ENCODE data around the gene HNRNPA2B1.
"Not testable (repeated sequence)": the region's sequence is repeated elsewhere in the genome, so short reads cannot be mapped to it uniquely, and the experiment has no call there.

Gene HNRNPA2B1

GRCh38 chr7:26153241-26153822 lies 47.2 kb downstream of the HNRNPA2B1 start:
- Histone ChIP-seq H3K4me3 (ENCODE audit: low read depth, low read length) (peak overlapping the region; percentile 56), H3K27me3 (replicated peaks) (no peaks in the 10 kb centered on the region), H3K36me3 (replicated peaks) (no peaks in the 10 kb centered on the region), H3K27ac (peak overlapping the region; percentile 22)
- in situ Hi-C loops (cut with HindIII; ENCODE audit: low pct_ligation_motif_present, low sequenced_read_pairs) = no loop called here
- DNase-seq = no peak
- no peak for TF ChIP-seq CTCF (IDR thresholded peaks at IDR 0.05; ENCODE audit: low read depth, low read length, missing control alignments)

DNA sequence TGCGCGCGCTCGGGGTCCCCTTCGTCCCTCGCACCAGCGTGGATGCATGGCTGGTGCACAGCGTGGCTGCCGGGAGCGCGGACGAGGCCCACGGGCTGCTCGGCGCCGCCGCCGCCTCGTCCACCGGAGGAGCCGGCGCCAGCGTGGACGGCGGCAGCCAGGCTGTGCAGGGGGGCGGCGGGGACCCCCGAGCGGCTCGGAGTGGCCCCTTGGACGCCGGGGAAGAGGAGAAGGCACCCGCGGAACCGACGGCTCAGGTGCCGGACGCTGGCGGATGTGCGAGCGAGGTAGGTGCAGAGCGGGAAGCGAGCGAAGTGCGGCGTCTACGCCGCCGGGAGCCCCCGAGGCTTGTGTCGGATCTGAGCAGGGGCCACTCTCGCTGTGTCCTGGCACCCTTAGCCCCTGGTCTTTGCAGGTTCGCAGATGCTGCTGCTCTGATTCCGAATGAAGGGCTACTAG lies 47.7 kb downstream of the HNRNPA2B1 start:
- H3K27ac ChIP-seq; in situ Hi-C loops (cut with HindIII; ENCODE audit: low pct_ligation_motif_present, low sequenced_read_pairs); H3K27me3 ChIP-seq (replicated peaks); DNase-seq; H3K36me3 ChIP-seq (replicated peaks): not testable (repeated sequence)
- peak overlapping the region; percentile 56 for H3K4me3 ChIP-seq (ENCODE audit: low read depth, low read length)

GRCh38 chr7:26151953-26152781 lies 48.4 kb downstream of the HNRNPA2B1 start, which contains the start of gene NFE2L3:
TSS of gene NFE2L3 (plus strand) at chr7:26152198. CDS start at chr7:26152499, 301 bp downstream.
- in situ Hi-C loops (cut with HindIII; ENCODE audit: low pct_ligation_motif_present, low sequenced_read_pairs) = no loop called here

GRCh38 chr7:26151650-26151952 lies 48.9 kb downstream of the HNRNPA2B1 start:
- Histone ChIP-seq H3K36me3 (replicated peaks) (no peaks in the 10 kb centered on the region), H3K27ac (no peak overlapping the region), H3K4me3 (ENCODE audit: low read depth, low read length) (peak overlapping the region; percentile 48), H3K27me3 (replicated peaks) (no peaks in the 10 kb centered on the region)
- no peak for DNase-seq
- no peak for TF ChIP-seq CTCF (IDR thresholded peaks at IDR 0.05; ENCODE audit: low read depth, low read length, missing control alignments)
- in situ Hi-C loops (cut with HindIII; ENCODE audit: low pct_ligation_motif_present, low sequenced_read_pairs) = no loop called here

More at GRCh38 chr7:26151953-26152781, 48.4 kb downstream of the HNRNPA2B1 start, which contains the start of gene NFE2L3:
- Histone ChIP-seq H3K4me3 (ENCODE audit: low read depth, low read length) (peak within 1 kb of the TSS; percentile 56), H3K27me3 (replicated peaks) (no peaks in the 10 kb centered on the region), H3K27ac (no peak within 1 kb of the TSS), H3K36me3 (replicated peaks) (no peaks in the 10 kb centered on the region)
- no peak for TF ChIP-seq CTCF (IDR thresholded peaks at IDR 0.05; ENCODE audit: low read depth, low read length, missing control alignments)
- peak; percentile 38 for DNase-seq

DNA sequence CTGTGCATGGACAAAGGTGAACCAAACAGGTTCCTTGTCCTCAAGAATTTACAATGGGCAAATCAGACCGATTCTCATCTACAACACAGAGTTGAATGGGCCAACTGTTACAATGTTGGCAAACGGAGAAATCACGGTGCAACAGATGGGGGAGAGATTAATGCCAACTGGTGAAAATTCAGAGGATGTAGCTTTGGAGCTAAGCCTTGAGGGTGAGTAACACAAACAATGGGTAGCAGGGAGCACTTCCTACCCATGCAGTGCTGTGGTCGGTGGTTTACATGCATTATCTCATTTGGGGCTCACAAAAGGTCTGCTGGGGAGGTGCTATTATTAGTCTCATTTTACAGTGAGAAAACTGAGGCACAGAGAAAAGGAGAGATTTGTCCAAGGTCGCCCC lies 49.5 kb downstream of the HNRNPA2B1 start:
- Histone ChIP-seq H3K4me3 (ENCODE audit: low read depth, low read length) (no peak overlapping the region), H3K27ac (no peak overlapping the region), H3K36me3 (replicated peaks) (no peaks in the 10 kb centered on the region), H3K27me3 (replicated peaks) (no peaks in the 10 kb centered on the region)
- DNase-seq = no peak
- TF ChIP-seq CTCF (IDR thresholded peaks at IDR 0.05; ENCODE audit: low read depth, low read length, missing control alignments) = no peak
- in situ Hi-C loops (cut with HindIII; ENCODE audit: low pct_ligation_motif_present, low sequenced_read_pairs) = no loop called here

GRCh38 chr7:26149391-26149977 lies 51.1 kb downstream of the HNRNPA2B1 start:
- Histone ChIP-seq H3K4me3 (ENCODE audit: low read depth, low read length) (no peak overlapping the region), H3K36me3 (replicated peaks) (no peaks in the 10 kb centered on the region), H3K27me3 (replicated peaks) (no peaks in the 10 kb centered on the region), H3K27ac (no peak overlapping the region)
- in situ Hi-C loops (cut with HindIII; ENCODE audit: low pct_ligation_motif_present, low sequenced_read_pairs) = no loop called here
- no peak for DNase-seq
- no peak for TF ChIP-seq CTCF (IDR thresholded peaks at IDR 0.05; ENCODE audit: low read depth, low read length, missing control alignments)

- in situ Hi-C loops (cut with HindIII; ENCODE audit: low pct_ligation_motif_present, low sequenced_read_pairs); H3K36me3 ChIP-seq (replicated peaks); H3K4me3 ChIP-seq (ENCODE audit: low read depth, low read length): not testable (repeated sequence)
These were observed 52.2 kb downstream of the HNRNPA2B1 start for GRCh38 chr7:26148307-26148700.

DNA sequence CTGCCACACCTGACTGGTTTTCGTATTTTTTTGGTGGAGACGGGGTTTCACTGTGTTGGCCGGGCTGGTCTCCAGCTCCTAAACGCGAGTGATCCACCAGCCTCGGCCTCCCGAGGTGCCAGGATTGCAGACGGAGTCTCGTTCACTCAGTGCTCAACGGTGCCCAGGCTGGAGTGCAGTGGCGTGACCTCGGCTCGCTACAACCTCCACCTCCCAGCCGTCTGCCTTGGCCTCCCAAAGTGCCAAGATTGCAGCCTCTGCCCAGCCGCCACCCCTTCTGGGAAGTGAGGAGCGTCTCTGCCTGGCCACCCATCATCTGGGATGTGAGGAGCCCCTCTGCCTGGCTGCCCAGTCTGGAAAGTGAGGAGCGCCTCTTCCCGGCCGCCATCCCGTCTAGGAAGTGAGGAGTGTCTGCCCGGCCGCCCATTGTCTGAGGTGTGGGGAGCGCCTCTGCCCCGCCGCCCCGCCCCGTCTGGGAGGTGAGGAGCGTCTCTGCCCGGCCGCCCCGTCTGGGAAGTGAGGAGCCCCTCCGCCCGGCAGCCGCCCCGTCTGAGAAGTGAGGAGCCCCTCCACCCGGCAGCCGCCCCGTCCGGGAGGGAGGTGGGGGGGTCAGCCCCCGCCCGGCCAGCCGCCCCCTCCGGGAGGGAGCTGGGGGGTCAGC lies 52.8 kb downstream of the HNRNPA2B1 start:
- in situ Hi-C loops (cut with HindIII; ENCODE audit: low pct_ligation_motif_present, low sequenced_read_pairs); H3K27ac ChIP-seq; H3K4me3 ChIP-seq (ENCODE audit: low read depth, low read length); DNase-seq; H3K36me3 ChIP-seq (replicated peaks); H3K27me3 ChIP-seq (replicated peaks): not testable (repeated sequence)

More at GRCh38 chr7:26148307-26148700, 52.2 kb downstream of the HNRNPA2B1 start:
- not testable (repeated sequence) for H3K27ac ChIP-seq; DNase-seq; H3K27me3 ChIP-seq (replicated peaks)
